IMR-90 (cell line): ENCODE measurements around the gene METTL18. TPM values are rescaled to one million over a fixed set of nuclear protein-coding genes. Genes with fewer than 3 reads are reported as not detected.

Experiments used
- ATAC-seq: fragments of 200-7000 bp; cut with Tn5 transposase; 2 replicates; pipeline ENCODE4 v1.9.1; 2020; ENCODE audit warnings: low read depth, mild to moderate bottlenecking, moderate library complexity
- BruUV-seq: library from RNA; stranded (reverse); fragments of 400-500 nt; replicated peaks from 2 replicates; lab custom pipeline; 2021; lab: Mats Ljungman, UMichigan
- CTCF ChIA-PET: fragments of 300-600 bp; formaldehyde crosslinking; extraction: SDS; loops from one replicate; lab custom pipeline; 2021; ENCODE audit warnings: antibody characterized with exemption; lab: Yijun Ruan, JAX
- POLR2A ChIA-PET: fragments of 300-600 bp; sonication (Branson Sonifier 250); formaldehyde crosslinking; loops from one replicate; lab custom pipeline; 2022; ENCODE audit warnings: antibody characterized with exemption; ENCODE audit not compliant: unreplicated experiment; lab: Charles Lee
- DNase-seq: peaks from one replicate; pipeline ENCODE4 v3.0.0; 2013
- H2AFZ ChIP-seq: replicated peaks from 2 replicates; pipeline ENCODE3; 2013; ENCODE audit warnings: low read length, mild to moderate bottlenecking; ENCODE audit not compliant: poor library complexity
- H2AK5ac ChIP-seq: 2 replicates; pipeline ENCODE4 v1.6.1; 2013; ENCODE audit warnings: low read depth, low read length, inconsistent platforms
- H2AK9ac ChIP-seq: replicated peaks from 2 replicates; pipeline ENCODE3; 2013; ENCODE audit warnings: mild to moderate bottlenecking, low read depth, low read length, moderate library complexity; ENCODE audit not compliant: poor library complexity
- H2BK120ac ChIP-seq: 2 replicates; pipeline ENCODE4 v1.6.1; 2013; ENCODE audit warnings: low read depth, low read length, inconsistent platforms
- H2BK15ac ChIP-seq: 3 replicates; pipeline ENCODE4 v1.6.1; 2013; ENCODE audit warnings: low read depth, low read length, inconsistent platforms
- H2BK20ac ChIP-seq: 2 replicates; pipeline ENCODE4 v1.6.1; 2013; ENCODE audit warnings: low read depth, mild to moderate bottlenecking, inconsistent platforms, low read length, moderate library complexity
- H2BK5ac ChIP-seq: 2 replicates; pipeline ENCODE4 v1.6.1; 2013; ENCODE audit warnings: mild to moderate bottlenecking, low read depth, low read length, inconsistent platforms; ENCODE audit not compliant: poor library complexity, severe bottlenecking
- H3K14ac ChIP-seq: replicated peaks from 2 replicates; pipeline ENCODE4 v1.6.1; 2013; ENCODE audit warnings: low read depth, low read length, inconsistent platforms
- H3K18ac ChIP-seq: 2 replicates; pipeline ENCODE4 v1.6.1; 2013; ENCODE audit warnings: low read depth, low read length, control low read depth
- H3K23ac ChIP-seq: 2 replicates; pipeline ENCODE4 v1.6.1; 2013; ENCODE audit warnings: low read depth, low read length, inconsistent platforms
- H3K27ac ChIP-seq: 2 replicates; pipeline ENCODE4 v1.5.1; 2013; ENCODE audit warnings: mild to moderate bottlenecking, control low read depth, low read length; ENCODE audit not compliant: insufficient read depth
- H3K27me3 ChIP-seq: 2 replicates; pipeline ENCODE4 v1.6.1; 2013; ENCODE audit warnings: low read length; ENCODE audit not compliant: control insufficient read depth, insufficient read depth
- H3K36me3 ChIP-seq: 2 replicates; pipeline ENCODE4 v1.6.1; 2013; ENCODE audit warnings: low read length, mixed read lengths; ENCODE audit not compliant: control insufficient read depth, insufficient read depth
- H3K4ac ChIP-seq: 2 replicates; pipeline ENCODE4 v1.6.1; 2013; ENCODE audit warnings: low read depth, low read length, inconsistent platforms
- H3K4me1 ChIP-seq: 2 replicates; pipeline ENCODE4 v1.6.1; 2013; ENCODE audit warnings: low read length, mixed read lengths; ENCODE audit not compliant: control insufficient read depth, insufficient read depth
- H3K4me2 ChIP-seq: 2 replicates; pipeline ENCODE4 v1.6.1; 2013; ENCODE audit warnings: low read depth, mild to moderate bottlenecking, control low read depth, low read length, moderate library complexity
- H3K4me3 ChIP-seq: 2 replicates; pipeline ENCODE4 v1.5.1; 2013; ENCODE audit warnings: low read depth, mild to moderate bottlenecking, control low read depth, low read length, moderate library complexity; ENCODE audit not compliant: insufficient read depth
- H3K56ac ChIP-seq: 2 replicates; pipeline ENCODE4 v1.6.1; 2013; ENCODE audit warnings: low read length, inconsistent platforms; ENCODE audit not compliant: insufficient read depth; ENCODE audit errors: extremely low read depth
- H3K79me1 ChIP-seq, 2 experiments: 2 replicates each; pipeline ENCODE4 v1.6.1; 2013; ENCODE audit warnings: low read length in 2 of 2, inconsistent platforms in 1 of 2, low read depth in 1 of 2
- H3K9ac ChIP-seq: 2 replicates; pipeline ENCODE4 v1.6.1; 2013; ENCODE audit warnings: low read depth, low read length, control low read depth
- H3K9me1 ChIP-seq: 2 replicates; pipeline ENCODE4 v1.6.1; 2013; ENCODE audit warnings: low read length, inconsistent platforms; ENCODE audit not compliant: insufficient read depth
- H3K9me3 ChIP-seq: 2 replicates; pipeline ENCODE4 v1.6.1; 2013; ENCODE audit warnings: low read length; ENCODE audit not compliant: control insufficient read depth, insufficient read depth
- H4K20me1 ChIP-seq: 2 replicates; pipeline ENCODE4 v1.6.1; 2013; ENCODE audit warnings: low read length, inconsistent platforms; ENCODE audit not compliant: insufficient read depth
- H4K5ac ChIP-seq: 2 replicates; pipeline ENCODE4 v1.6.1; 2013; ENCODE audit warnings: mild to moderate bottlenecking, low read depth, low read length, control low read depth
- H4K8ac ChIP-seq, 2 experiments: 2 replicates each; pipeline ENCODE4 v1.6.1; 2013; ENCODE audit warnings: low read depth in 2 of 2, low read length in 2 of 2, control low read depth in 1 of 2, inconsistent platforms in 1 of 2
- H4K91ac ChIP-seq: 2 replicates; pipeline ENCODE4 v1.6.1; 2013; ENCODE audit warnings: low read depth, low read length, inconsistent platforms; ENCODE audit not compliant: insufficient read depth
- BHLHE40 ChIP-seq: fragments of 150-350 bp; IDR thresholded peaks from 2 replicates; pipeline ENCODE4 v1.6.1; 2016; ENCODE audit warnings: mild to moderate bottlenecking, low read depth, low read length
- FOS ChIP-seq: fragments of 150-350 bp; IDR thresholded peaks from 2 replicates; pipeline ENCODE4 v1.6.1; 2016; ENCODE audit warnings: low read depth, low read length
- MAFK ChIP-seq: IDR thresholded peaks from 2 replicates; pipeline ENCODE4 v1.6.1; 2012; ENCODE audit warnings: low read depth, low read length, improper control_type of control experiment
- MAZ ChIP-seq: IDR thresholded peaks from 2 replicates; pipeline ENCODE4 v1.6.1; 2012; ENCODE audit warnings: low read depth, mild to moderate bottlenecking, low read length, improper control_type of control experiment, moderate library complexity, borderline replicate concordance
- POLR2A ChIP-seq: IDR thresholded peaks from 2 replicates; pipeline ENCODE4 v1.6.1; 2012; ENCODE audit warnings: mild to moderate bottlenecking, low read depth, low read length
- RAD21 ChIP-seq: IDR thresholded peaks from 2 replicates; pipeline ENCODE4 v1.6.1; 2012; ENCODE audit warnings: low read length, improper control_type of control experiment
- RCOR1 ChIP-seq: IDR thresholded peaks from 2 replicates; pipeline ENCODE4 v1.6.1; 2012; ENCODE audit warnings: mild to moderate bottlenecking, low read length, improper control_type of control experiment; ENCODE audit not compliant: insufficient replicate concordance
- RFX5 ChIP-seq: IDR thresholded peaks from 2 replicates; pipeline ENCODE4 v1.8.0; 2012; ENCODE audit warnings: low read depth, mild to moderate bottlenecking, low read length, moderate library complexity
- SMC3 ChIP-seq: fragments of 150-350 bp; IDR thresholded peaks from 2 replicates; pipeline ENCODE4 v1.6.1; 2016; ENCODE audit warnings: low read depth, mild to moderate bottlenecking, antibody characterized with exemption, low read length, moderate library complexity
- USF2 ChIP-seq: fragments of 150-350 bp; IDR thresholded peaks from 2 replicates; pipeline ENCODE4 v1.6.1; 2017; ENCODE audit warnings: mild to moderate bottlenecking, antibody characterized with exemption, low read length, low read depth
- WGBS, 2 experiments: methylation state at CpG; one replicate each; pipeline versions ENCODE4 v1.1.5 to v1.1.7; 2013; ENCODE audit warnings: missing lambda C conversion rate in 2 of 2; ENCODE audit not compliant: insufficient read length in 1 of 2; ENCODE audit errors: extremely low coverage in 2 of 2; 5-methylcytosine and 5-hydroxymethylcytosine counted together
- dilution Hi-C: fragments of 300-500 bp; cut with HindIII; formaldehyde crosslinking; loops from one replicate; pipeline ENCODE4 v1.14.3; 2018; ENCODE audit warnings: low sequenced_read_pairs; ENCODE audit not compliant: unreplicated experiment
- in situ Hi-C: fragments of 300-500 bp; cut with MboI; formaldehyde crosslinking; loops from 3 replicates; pipeline ENCODE4 v1.14.3; 2019; ENCODE audit warnings: low sequenced_read_pairs, inconsistent platforms, mixed read lengths
- intact Hi-C: fragments of 100-400 bp; cut with micrococcal nuclease; formaldehyde crosslinking; loops from 2 replicates; pipeline ENCODE4 v1.10.0; 2022
- polyA plus RNA-seq, 3 experiments: library from polyadenylated mRNA; depleted of rRNA; stranded (reverse); fragments of >200 nt; gene quantifications; 2 replicates each; pipeline ENCODE4 v1.2.3, GENCODE V29; 2012; ENCODE audit warnings: low replicate concordance in 1 of 3
- total RNA-seq: library from RNA; depleted of rRNA; stranded (reverse); fragments of >200 nt; gene quantifications from 2 replicates; pipeline ENCODE4 v1.2.3, GENCODE V29; 2012
- TF ChIP-seq, protein P1 (sequence below): fragments of 150-350 bp; IDR thresholded peaks from 2 replicates; pipeline ENCODE4 v1.6.1; 2016; ENCODE audit warnings: low read depth, mild to moderate bottlenecking, low read length, moderate library complexity, borderline replicate concordance

METTL18 gene
- total and polyA plus RNA-seq, 2 of the 4 experiments (the other 2 are of a cell fraction) = 2.9 to 3.4 TPM

DNA sequence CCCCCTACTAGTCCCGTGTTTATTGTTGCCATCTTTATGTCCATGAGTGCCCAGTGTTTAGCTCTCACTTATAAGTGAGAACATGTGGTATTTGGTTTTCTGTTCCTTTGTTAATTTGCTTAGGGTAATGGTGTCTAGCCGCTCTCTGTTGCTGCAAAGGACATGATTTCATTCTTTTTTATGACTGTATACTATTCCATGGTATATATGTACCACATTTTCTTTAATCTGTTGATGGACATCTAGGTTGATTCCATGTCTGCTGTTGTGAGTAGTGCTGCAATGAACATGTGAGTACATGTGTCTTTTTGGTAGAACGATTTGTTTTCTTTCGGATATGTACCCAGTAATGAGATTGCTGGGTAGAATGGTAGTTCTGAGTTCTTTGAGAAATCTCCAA, 44.2 kb upstream of the METTL18 start:
- Histone ChIP-seq H2BK5ac (no peak overlapping the region), H3K4me1 (no peaks in the 10 kb centered on the region), H3K27ac (no peak overlapping the region), H3K23ac (no peak overlapping the region), H3K9me1 (no peaks in the 10 kb centered on the region), H4K91ac (no peak overlapping the region), H3K36me3 (peaks cover 3% of the 10 kb centered on the region; the same call in 1 of the 2 replicates), H3K4me3 (no peak overlapping the region), H2AFZ (no peak overlapping the region), H3K18ac (no peak overlapping the region), H3K9me3 (no peaks in the 10 kb centered on the region), H3K27me3 (no peaks in the 10 kb centered on the region), H4K20me1 (no peaks in the 10 kb centered on the region), H3K4me2 (no peak overlapping the region), H3K9ac (no peak overlapping the region), H3K14ac (no peak overlapping the region), H2AK5ac (no peak overlapping the region), H2BK120ac (no peak overlapping the region), H2BK15ac (no peak overlapping the region), H4K8ac (no peak overlapping the region), H2BK20ac (no peak overlapping the region), H3K4ac (no peak overlapping the region), H4K5ac (no peak overlapping the region), H3K79me1 (peaks cover 0 to 11% of the 10 kb centered on the region in 2 experiments; a peak in 2 of 4 replicates), H2AK9ac (no peak overlapping the region), H3K56ac (no peak overlapping the region)
- in situ Hi-C loops = no loop called here
- no peak for DNase-seq
- ChIA-PET POLR2A (no interaction called here), CTCF (no interaction called here)
- TF ChIP-seq SMC3 (no peak), RAD21 (no peak), FOS (no peak), USF2 (no peak), BHLHE40 (no peak), MAFK (no peak), MAZ (no peak), RCOR1 (no peak), RFX5 (no peak), POLR2A (no peak)
- TF ChIP-seq, protein P1, sequence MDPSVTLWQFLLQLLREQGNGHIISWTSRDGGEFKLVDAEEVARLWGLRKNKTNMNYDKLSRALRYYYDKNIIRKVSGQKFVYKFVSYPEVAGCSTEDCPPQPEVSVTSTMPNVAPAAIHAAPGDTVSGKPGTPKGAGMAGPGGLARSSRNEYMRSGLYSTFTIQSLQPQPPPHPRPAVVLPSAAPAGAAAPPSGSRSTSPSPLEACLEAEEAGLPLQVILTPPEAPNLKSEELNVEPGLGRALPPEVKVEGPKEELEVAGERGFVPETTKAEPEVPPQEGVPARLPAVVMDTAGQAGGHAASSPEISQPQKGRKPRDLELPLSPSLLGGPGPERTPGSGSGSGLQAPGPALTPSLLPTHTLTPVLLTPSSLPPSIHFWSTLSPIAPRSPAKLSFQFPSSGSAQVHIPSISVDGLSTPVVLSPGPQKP = no peak
- no peak for ATAC-seq
- dilution Hi-C loops = no loop called here
- no CpG with 5 or more reads among the region's 4 CpGs for WGBS, 2 experiments
- intact Hi-C loops = no loop called here
- no TSS peak for BruUV-seq
